ENCODE measurements around the gene PARP1. TPM values are rescaled to one million over a fixed set of nuclear protein-coding genes. Genes with fewer than 3 reads are reported as not detected.

The PARP1 gene
- total RNA-seq, 4 donors from 2014 or later: 77.4 to 147 (median 95.6) TPM

GRCh38 chr1:226453015-226453704 is 45.3 kb upstream of the PARP1 start:
- H3K9me3 ChIP-seq: no peaks in the 10 kb centered on the region
- no peaks in the 10 kb centered on the region for H3K27me3 ChIP-seq
- no peaks in the 10 kb centered on the region for H3K4me1 ChIP-seq
- no peak for TF ChIP-seq CTCF (IDR thresholded peaks at IDR 0.05)
- TF ChIP-seq EP300 (IDR thresholded peaks at IDR 0.05): no peak
- no peak for TF ChIP-seq POLR2A (IDR thresholded peaks at IDR 0.05)
- TF ChIP-seq POLR2AphosphoS5 (IDR thresholded peaks at IDR 0.05): no peak
- no peaks in the 10 kb centered on the region for H3K36me3 ChIP-seq
- H3K27ac ChIP-seq: no peak overlapping the region
- no peak overlapping the region for H3K4me3 ChIP-seq
- WGBS, 2 donors (ENCODE audit: low coverage in 1 of 2): 78 to 80% methylated on average over 4 to 6 of the region's 7 CpGs
- no peak for ATAC-seq

GRCh38 chr1:226450688-226451087 is 42.8 kb upstream of the PARP1 start:
- H3K27ac ChIP-seq: no peak overlapping the region
- TF ChIP-seq POLR2A (IDR thresholded peaks at IDR 0.05) (no peak), POLR2AphosphoS5 (IDR thresholded peaks at IDR 0.05) (no peak), EP300 (IDR thresholded peaks at IDR 0.05) (no peak)
- no peak overlapping the region for H3K4me3 ChIP-seq
- WGBS, 2 donors (ENCODE audit: low coverage in 1 of 2): 77 to 85% methylated on average over 2 of the region's 2 CpGs
- H3K4me1 ChIP-seq: no peaks in the 10 kb centered on the region
- no peak for ATAC-seq
- H3K27me3 ChIP-seq: no peaks in the 10 kb centered on the region
- H3K9me3 ChIP-seq: no peaks in the 10 kb centered on the region
- no peaks in the 10 kb centered on the region for H3K36me3 ChIP-seq

GRCh38 chr1:226449823-226450222 is 41.9 kb upstream of the PARP1 start:
- Histone ChIP-seq H3K4me3 (no peak overlapping the region), H3K27me3 (peaks cover 6% of the 10 kb centered on the region), H3K4me1 (no peaks in the 10 kb centered on the region), H3K9me3 (no peaks in the 10 kb centered on the region), H3K36me3 (no peaks in the 10 kb centered on the region), H3K27ac (no peak overlapping the region)
- no peak for TF ChIP-seq CTCF (IDR thresholded peaks at IDR 0.05)
- TF ChIP-seq POLR2AphosphoS5 (IDR thresholded peaks at IDR 0.05): no peak
- no peak for TF ChIP-seq POLR2A (IDR thresholded peaks at IDR 0.05)
- TF ChIP-seq EP300 (IDR thresholded peaks at IDR 0.05): no peak
- ATAC-seq: no peak
- WGBS, 2 donors (ENCODE audit: low coverage in 1 of 2): 42% methylated on average over 4 of the region's 5 CpGs; no CpG with 5 or more reads in 1 of the 2 donors

GRCh38 chr1:226447932-226448665 is 40.2 kb upstream of the PARP1 start:
- no peaks in the 10 kb centered on the region for H3K4me1 ChIP-seq
- ATAC-seq: no peak
- H3K27ac ChIP-seq: no peak overlapping the region
- TF ChIP-seq CTCF (IDR thresholded peaks at IDR 0.05) (no peak), EP300 (IDR thresholded peaks at IDR 0.05) (no peak)
- no peak overlapping the region for H3K4me3 ChIP-seq
- H3K27me3 ChIP-seq: peaks cover 8% of the 10 kb centered on the region
- 52 to 73% methylated on average over 1 to 3 of the region's 4 CpGs for WGBS, 2 donors (ENCODE audit: low coverage in 1 of 2)
- no peaks in the 10 kb centered on the region for H3K9me3 ChIP-seq
- no peaks in the 10 kb centered on the region for H3K36me3 ChIP-seq

GRCh38 chr1:226446094-226446493 is 38.2 kb upstream of the PARP1 start:
- ATAC-seq: no peak
- no peak overlapping the region for H3K27ac ChIP-seq
- no peaks in the 10 kb centered on the region for H3K36me3 ChIP-seq
- TF ChIP-seq CTCF (IDR thresholded peaks at IDR 0.05) (no peak), POLR2A (IDR thresholded peaks at IDR 0.05) (no peak), EP300 (IDR thresholded peaks at IDR 0.05) (no peak), POLR2AphosphoS5 (IDR thresholded peaks at IDR 0.05) (no peak)
- 70 to 83% methylated on average over 2 of the region's 2 CpGs for WGBS, 2 donors (ENCODE audit: low coverage in 1 of 2)
- H3K4me1 ChIP-seq: no peaks in the 10 kb centered on the region
- no peak overlapping the region for H3K4me3 ChIP-seq
- no peaks in the 10 kb centered on the region for H3K9me3 ChIP-seq
- H3K27me3 ChIP-seq: peaks cover 8% of the 10 kb centered on the region
